Jurkat, Clone E6-1 (cell line): ENCODE results near the gene SMCP.

ENCODE experiments used
- DNase-seq: peaks from one replicate; pipeline ENCODE4 v3.0.0-alpha.2; 2011; ENCODE audit warnings: low read depth, low spot score
- H3K4me3 ChIP-seq: 2 replicates; pipeline ENCODE4 v1.5.1; 2011; ENCODE audit warnings: mild to moderate bottlenecking, low read length, control low read depth, moderate library complexity

Gene SMCP

GRCh38 chr1:152884966-152885624 is 7.0 kb downstream of the SMCP start:
- no peak for DNase-seq
- H3K4me3 ChIP-seq = no peak overlapping the region

DNA sequence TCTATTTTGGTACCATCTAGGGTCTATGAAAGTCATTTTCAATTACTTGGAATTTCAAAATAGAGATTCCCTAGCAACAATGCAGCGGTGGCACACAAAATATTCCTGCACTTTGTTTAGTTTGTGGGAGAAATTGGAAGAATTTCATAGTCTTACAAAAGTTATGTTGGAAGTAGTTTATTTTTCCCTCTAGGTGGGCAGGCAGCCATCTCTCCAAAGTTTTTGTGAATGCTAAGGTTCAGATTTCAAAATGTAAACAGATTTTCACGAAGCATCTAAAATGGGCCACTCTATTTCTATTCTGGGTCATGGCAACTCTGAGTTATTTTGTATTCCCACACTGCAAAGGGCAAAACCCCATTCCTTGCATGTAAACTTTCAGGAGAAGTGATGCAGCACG is 8.0 kb downstream of the SMCP start:
- no peak for DNase-seq
- no peak overlapping the region for H3K4me3 ChIP-seq

DNA sequence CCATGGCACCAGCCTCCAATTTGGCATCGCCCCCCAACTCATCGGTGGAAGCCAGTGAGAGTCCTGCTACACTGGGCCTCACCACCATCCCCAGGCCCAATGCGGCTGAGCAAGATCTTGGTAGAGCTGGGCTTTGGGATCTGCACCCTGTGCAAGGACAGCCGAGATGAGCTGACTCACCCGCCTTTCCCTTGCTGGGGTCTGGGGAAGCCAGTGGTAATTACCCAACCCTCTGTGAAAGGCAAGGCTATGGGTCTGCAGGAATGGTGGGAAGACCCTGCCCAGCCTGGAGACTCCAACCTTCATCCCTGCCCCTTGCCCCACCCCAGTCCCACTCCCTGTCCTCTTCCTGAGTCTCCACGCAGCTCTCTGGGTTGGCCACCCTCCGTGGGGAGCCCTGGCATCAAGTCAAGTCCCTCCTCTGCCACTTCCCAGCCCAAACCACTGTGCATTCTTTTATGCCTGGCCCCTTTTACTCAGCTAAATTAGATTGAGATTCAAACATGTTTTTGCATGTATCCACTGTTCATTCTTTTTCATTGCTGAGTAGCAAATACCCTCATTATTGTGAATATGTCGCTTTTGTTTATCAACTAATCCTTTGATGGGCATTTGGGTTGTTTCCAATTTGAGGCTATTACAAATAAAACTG is 8.8 kb downstream of the SMCP start:
- DNase-seq = no peak
- no peak overlapping the region for H3K4me3 ChIP-seq

DNA sequence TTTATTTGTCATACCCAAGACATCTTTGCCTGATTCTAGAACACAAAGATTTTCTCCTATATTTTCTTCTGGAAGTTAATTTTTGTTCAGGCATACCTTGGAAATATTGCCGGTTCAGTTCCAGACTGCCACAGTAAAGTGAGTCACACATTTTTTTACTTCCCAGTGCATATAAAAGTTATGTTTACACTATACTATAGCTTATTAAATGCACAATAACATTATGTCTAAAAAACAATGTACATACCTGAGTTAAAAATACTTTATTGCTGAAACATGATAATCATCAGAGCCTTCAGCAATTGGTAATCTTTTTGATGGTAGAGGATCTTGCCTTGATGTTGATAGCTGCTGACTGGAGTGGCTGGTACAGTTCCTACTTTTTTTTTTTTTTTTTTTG is 10.0 kb downstream of the SMCP start:
- no peak overlapping the region for H3K4me3 ChIP-seq
- DNase-seq = no peak

DNA sequence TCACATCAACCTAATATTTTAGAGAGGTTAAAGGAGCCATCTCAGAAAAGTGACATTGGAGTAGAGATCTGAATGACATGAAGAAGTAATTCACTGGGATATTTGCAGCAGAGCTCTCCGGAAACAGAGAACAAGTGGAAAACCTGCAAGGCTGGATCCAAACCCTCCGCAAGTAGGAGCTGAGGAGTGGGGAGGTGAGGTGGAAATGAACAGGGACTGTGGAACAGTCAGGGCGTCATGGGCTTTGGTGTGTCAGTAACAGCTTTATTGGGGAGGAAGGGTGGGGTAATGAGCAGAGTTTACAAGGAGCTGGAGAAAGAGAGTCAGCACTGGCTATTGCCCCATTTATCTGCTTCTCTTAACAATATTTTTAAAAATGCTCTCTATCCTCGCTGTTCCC is 20.9 kb downstream of the SMCP start:
- DNase-seq = no peak
- no peak overlapping the region for H3K4me3 ChIP-seq

- DNase-seq = no peak
- H3K4me3 ChIP-seq = no peak overlapping the region
These were observed 21.8 kb downstream of the SMCP start for GRCh38 chr1:152899883-152900282.

DNA sequence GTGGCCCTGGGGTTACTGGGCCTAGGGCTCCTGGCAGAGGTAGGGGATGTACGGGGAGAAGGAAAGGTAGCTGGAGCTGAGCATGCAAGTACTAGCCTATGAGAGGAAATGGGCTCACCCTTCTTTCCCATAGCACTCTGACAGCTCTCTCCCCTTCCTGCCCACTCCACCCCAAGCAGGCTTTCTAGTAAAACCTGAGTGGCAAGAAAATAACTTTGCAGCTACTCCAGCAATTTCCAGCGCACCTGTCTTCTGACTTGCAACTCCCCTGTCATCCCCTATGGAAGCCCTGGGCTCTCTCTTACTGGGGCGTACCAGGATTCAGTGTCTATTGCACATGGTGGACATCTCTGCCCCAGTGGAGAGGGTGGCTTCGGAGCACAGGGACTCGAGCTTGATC is 23.5 kb downstream of the SMCP start:
- no peak overlapping the region for H3K4me3 ChIP-seq
- no peak for DNase-seq

DNA sequence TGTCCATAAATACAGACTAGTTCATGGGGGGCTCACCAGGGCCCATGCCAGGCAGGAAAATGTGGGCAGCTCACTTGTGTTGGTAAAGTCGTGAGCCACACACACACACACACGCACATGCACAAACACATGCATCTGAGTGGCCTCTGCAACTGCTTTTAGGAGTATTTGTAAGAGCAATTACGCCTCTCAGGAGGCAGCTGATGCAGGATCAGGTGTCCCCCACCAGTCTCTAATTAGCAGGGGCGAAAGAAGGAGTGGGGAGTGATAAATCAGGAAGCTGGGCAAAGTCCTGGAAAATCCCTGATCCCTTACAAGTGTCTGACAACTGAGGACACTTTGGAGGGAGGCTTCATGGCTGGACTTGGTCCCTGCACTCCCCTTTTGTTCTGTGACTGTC is 24.5 kb downstream of the SMCP start:
- DNase-seq = no peak
- H3K4me3 ChIP-seq = no peak overlapping the region

DNA sequence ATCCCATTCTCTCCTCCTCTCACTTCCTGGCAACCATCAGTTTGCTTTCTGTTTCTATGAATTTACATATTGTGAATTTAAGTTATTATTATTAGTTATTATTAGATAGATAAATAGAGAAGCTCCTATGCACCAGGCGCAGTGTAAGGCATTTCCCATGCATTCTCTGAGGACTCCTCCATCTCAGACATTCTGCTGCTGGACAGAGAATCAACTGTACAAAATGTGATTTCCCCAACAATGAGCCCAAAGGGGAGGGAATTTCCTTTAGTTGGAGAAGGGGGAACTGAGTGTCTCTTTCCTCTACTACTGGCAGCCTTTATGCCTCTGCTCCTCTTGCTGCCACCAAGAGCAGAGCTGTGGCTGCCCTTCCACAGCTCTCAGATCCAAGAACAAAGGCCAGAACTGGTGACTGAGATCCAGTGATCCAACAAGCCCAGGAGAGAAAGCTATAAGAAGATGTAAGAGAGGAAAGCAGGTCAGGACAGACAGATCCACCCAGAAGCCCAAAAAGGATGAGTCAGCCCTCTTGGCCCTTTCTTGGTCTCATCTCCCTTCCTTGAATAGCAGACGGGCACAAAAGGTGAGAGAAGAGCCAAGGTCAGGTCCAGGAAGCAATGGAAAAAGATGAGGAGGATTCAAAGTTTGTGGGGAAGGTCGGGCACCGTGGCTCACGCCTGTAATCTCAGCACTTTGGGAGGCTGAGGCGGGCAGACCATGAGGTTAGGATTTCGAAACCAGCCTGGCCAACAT is 26.7 kb downstream of the SMCP start:
- H3K4me3 ChIP-seq = no peak overlapping the region
- no peak for DNase-seq

GRCh38 chr1:152906023-152906565 is 28.0 kb downstream of the SMCP start:
- no peak overlapping the region for H3K4me3 ChIP-seq
- DNase-seq = no peak

GRCh38 chr1:152907686-152908601 is 29.8 kb downstream of the SMCP start, which contains the start of gene IVL:
IVL (plus strand) TSS chr1:152908546; CDS start chr1:152909798, 1,252 bp downstream.
- no peak within 1 kb of the TSS for H3K4me3 ChIP-seq
- no peak for DNase-seq

GRCh38 chr1:152909206-152909605 is 31.1 kb downstream of the SMCP start:
- no peak overlapping the region for H3K4me3 ChIP-seq
- no peak for DNase-seq

DNA sequence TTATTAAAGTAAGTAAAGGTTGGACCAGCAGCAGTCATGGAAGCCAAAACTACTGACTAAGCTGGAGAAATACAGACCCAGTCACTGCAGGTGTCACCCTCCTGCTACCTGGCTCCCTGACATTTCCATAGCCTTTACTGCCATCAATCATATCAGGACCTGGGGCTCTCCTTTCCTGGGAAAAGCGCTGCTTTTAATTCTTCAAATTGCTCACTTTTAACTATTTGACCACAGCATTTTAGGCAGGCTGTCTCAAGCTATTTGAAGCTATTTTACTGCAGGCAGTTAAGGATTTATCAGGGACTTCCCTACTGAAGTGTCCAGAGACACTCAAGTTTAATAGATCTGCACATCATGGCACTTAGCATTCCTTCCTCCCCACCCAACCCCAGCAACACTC is 34.3 kb downstream of the SMCP start:
- H3K4me3 ChIP-seq = no peak overlapping the region
- DNase-seq = no peak

GRCh38 chr1:152912900-152913299 is 34.8 kb downstream of the SMCP start:
- no peak overlapping the region for H3K4me3 ChIP-seq
- no peak for DNase-seq

DNA sequence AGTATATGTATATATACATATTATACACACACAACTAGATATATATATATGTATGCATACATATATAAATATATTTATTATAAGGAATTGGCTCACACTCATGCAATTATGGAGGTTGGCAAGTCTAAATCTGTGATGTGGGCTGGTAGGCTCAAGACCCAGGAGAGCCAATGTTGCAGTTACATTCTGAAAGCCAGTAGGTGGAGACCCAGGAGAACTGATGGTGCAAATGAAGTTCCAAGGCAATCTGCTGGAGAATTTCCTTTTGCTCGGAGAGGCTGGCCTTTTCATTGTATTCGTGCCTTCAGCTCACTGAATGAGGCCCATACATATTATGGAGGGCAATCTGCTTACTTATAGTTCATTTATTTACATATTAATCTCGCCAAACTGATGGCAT is 39.7 kb downstream of the SMCP start:
- peak; percentile 16 for DNase-seq
- H3K4me3 ChIP-seq = no peak overlapping the region

DNA sequence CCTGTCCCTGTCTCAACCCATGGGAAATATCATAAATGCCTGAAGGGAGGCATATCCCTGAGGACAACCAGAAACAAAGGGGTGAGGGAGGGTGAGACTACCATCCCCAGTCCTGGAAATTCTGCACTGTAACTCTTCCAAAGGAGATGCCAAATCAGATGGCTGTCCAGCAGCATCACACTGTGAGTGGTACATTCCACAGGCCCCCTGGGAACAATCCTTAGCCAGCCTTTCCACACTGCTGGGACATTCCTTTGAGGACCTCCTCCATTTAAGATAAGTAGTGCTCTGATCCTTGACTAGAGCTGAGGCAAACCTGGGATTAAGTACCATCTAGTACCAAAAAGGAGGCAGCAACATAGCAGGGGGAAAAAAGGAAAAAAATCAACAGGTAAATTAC is 40.9 kb downstream of the SMCP start:
- H3K4me3 ChIP-seq = no peak overlapping the region
- no peak for DNase-seq

DNA sequence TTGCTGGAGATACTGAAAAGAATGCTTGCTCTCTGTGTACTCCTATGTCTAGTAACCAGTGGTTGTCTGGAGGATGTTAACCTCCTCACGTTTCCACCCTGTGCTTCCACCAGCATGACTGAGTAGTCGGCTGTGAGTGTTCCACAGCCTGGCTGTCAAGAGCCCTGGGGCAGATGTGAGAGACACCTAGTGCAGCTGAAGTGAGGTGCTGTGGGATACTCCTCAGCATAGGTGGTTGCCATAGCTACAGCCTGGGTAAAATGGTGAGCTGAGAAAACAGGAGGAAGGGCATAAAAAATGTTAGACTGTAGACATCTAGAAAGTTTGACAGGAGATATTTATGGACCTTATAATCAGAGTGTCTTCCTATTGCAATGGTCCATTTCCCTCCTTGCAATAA is 46.1 kb downstream of the SMCP start:
- no peak overlapping the region for H3K4me3 ChIP-seq
- no peak for DNase-seq

GRCh38 chr1:152926091-152926490 is 48.0 kb downstream of the SMCP start:
- DNase-seq = peak; percentile 6

GRCh38 chr1:152928671-152929070 is 50.5 kb downstream of the SMCP start:
- no peak overlapping the region for H3K4me3 ChIP-seq

More at GRCh38 chr1:152926091-152926490, 48.0 kb downstream of the SMCP start:
- no peak overlapping the region for H3K4me3 ChIP-seq

More at GRCh38 chr1:152928671-152929070, 50.5 kb downstream of the SMCP start:
- no peak for DNase-seq
